ENCODE data around the gene FURIN. TPM values are rescaled to one million over a fixed set of nuclear protein-coding genes. Genes with fewer than 3 reads are reported as not detected.
A peak's percentile ranks its signal among the peaks of the same experiment; 100 is the strongest.

FURIN gene
- total RNA-seq, 2 experiments from 2014 or later = 86.0 to 86.5 TPM

DNA sequence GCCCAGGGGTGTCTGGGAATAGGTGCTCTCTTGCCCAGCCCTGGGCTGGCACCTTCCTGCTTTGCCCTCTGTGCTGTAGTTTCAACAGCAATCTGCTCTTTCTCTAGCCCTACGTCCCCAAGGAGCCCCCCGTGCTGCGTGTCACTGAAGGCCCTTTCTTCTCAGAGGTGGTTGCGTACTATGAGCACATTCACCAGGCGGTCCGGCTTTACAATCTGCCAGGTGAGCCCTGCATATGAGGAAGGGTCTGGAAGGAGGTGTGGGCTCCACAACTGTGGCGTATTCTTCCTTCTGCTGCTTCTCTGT, 44.3 kb downstream of the FURIN start:
- Mint-ChIP-seq H3K36me3 (ENCODE audit: low read depth) (peaks cover 67% of the 10 kb centered on the region), H3K27ac (no peak overlapping the region)
- POLR2A ChIA-PET = no interaction called here

DNA sequence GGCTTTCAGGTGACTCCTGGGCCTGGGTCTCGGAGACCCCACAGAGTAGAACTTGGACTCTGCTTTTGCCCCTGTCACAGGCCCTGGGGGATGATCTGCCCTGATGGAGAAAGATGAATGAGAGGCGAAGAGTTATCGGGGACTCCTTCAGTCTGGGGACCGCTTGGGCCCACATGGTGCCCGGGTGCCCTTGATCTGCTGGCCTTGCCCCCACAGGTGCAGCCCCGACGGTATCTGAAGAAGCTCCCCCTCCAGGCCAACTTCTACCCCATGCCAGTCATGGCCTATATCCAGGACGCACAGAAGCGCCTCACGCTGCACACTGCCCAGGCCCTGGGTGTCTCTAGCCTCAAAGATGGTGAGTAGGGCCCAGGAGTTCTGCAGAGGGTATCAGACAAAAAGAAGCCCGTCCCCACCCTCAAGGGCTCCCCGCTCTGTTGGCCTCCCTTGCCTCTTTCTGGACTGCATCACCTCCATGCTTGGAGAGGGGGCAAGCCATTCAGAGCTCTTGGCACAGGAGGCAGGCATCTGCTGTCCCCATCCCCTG, 45.1 kb downstream of the FURIN start:
- Mint-ChIP-seq H3K9me3 (ENCODE audit: insufficient read depth) (no peaks in the 10 kb centered on the region), H3K36me3 (ENCODE audit: low read depth) (peaks cover 69% of the 10 kb centered on the region), H3K27me3 (ENCODE audit: low read depth) (no peaks in the 10 kb centered on the region), H3K27ac (peak overlapping the region; percentile 52), H3K4me1 (ENCODE audit: low read depth) (no peaks in the 10 kb centered on the region), H3K4me3 (no peak overlapping the region)
- ChIA-PET CTCF (interaction anchor here (3.2 kb wide), 1 partner anchor 19 kb away, joined by 20 read pairs; the partner anchor contains the start of gene HDDC3), POLR2A (interaction anchor here (0.6 to 2.0 kb wide), 4 partner anchors 9 to 241 kb away, joined by 3 to 7 read pairs (median 4); no protein-coding TSS in a partner anchor)
- ATAC-seq (no peak), DNase-seq (no peak)

More for the DNA sequence above, 44.3 kb downstream of the FURIN start:
- H3K4me1 Mint-ChIP-seq (ENCODE audit: low read depth) = no peaks in the 10 kb centered on the region
- ATAC-seq = no peak
- no peaks in the 10 kb centered on the region for H3K9me3 Mint-ChIP-seq (ENCODE audit: insufficient read depth)
- H3K27me3 Mint-ChIP-seq (ENCODE audit: low read depth) = no peaks in the 10 kb centered on the region
- DNase-seq = no peak
- H3K4me3 Mint-ChIP-seq = no peak overlapping the region
- CTCF ChIA-PET = interaction anchor here (3.2 kb wide), 1 partner anchor 20 kb away, joined by 20 read pairs; the partner anchor contains the start of gene HDDC3

DNA sequence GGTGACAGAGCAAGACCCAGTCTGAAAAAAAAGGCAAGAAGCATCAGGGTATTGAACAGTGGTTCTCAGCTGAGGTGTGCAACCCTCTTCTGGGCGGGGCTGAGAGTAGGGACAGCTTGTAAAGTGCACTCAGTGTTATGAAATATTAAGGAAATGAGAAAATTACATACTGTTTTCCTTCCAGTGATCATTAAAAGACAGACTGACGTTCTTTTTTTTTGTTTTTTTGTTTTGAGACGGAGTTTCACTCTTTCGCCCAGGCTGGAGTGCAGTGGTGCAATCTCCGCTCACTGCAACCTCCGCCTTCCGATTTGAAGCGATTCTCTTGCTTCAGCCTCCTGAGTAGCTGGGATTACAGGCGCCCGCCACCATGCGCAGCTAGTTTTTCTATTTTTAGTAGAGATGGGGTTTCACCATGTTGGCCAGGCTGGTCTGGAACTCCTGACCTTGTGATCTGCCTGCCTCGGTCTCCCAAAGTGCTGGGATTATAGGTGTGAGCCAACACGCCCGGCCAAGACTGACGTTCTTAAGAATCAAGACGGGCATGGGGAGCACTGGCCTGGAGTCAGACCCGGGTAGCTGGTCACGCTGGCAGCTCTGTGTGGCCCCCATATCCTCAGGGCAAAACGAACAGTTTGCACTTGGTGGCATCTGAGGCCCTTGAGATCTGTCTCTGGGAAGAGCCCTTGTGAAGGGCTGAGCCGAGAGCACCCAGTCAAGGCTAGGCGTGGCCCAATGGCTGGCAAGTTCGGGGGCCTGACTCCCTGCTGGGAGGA, 46.1 kb downstream of the FURIN start:
- Mint-ChIP-seq H3K27me3 (ENCODE audit: low read depth) (no peaks in the 10 kb centered on the region), H3K4me1 (ENCODE audit: low read depth) (no peaks in the 10 kb centered on the region), H3K36me3 (ENCODE audit: low read depth) (peaks cover 68% of the 10 kb centered on the region), H3K4me3 (no peak overlapping the region), H3K27ac (peak overlapping the region; percentile 52), H3K9me3 (ENCODE audit: insufficient read depth) (no peaks in the 10 kb centered on the region)
- CTCF ChIA-PET = interaction anchor here (1.0 to 3.2 kb wide), 2 partner anchors 11 to 18 kb away, joined by 3 to 20 read pairs; partner anchors contain the start of genes HDDC3 and MAN2A2
- no peak for DNase-seq
- ATAC-seq = no peak
- POLR2A ChIA-PET = interaction anchor here (1.3 to 2.0 kb wide), 3 partner anchors 10 to 16 kb away, joined by 3 to 7 read pairs (median 5); no protein-coding TSS in a partner anchor

DNA sequence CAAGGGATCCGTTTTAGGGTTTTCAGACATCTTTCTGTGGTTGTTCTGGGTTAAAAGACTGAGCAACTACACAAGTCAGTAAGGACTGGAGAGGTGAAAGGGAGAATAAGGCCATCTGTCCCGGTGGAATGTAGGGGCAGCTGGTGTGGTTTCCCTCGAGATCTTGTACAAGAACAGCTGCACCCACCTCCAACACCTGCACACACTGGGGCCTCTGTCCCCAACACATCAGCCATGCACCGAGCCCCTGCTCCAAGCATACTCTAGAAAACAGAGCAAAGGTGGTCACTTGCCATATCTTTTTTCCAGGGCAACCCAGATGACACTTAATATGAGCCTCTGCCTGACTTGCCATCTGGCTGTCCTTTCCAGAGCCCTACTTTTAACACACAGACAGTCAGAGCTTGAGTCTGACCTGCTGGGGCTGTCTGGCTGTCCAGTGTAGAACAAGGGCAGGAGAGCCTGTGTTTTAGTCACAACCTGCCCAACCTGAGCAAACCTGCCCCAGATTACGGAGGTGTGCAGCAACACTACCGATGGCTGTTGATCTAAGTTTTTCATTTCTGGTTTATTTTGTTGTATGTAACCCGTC, 46.9 kb downstream of the FURIN start:
- no peak for DNase-seq
- Mint-ChIP-seq H3K27me3 (ENCODE audit: low read depth) (no peaks in the 10 kb centered on the region), H3K4me3 (no peak overlapping the region), H3K27ac (peak overlapping the region; percentile 69), H3K4me1 (ENCODE audit: low read depth) (no peaks in the 10 kb centered on the region), H3K36me3 (ENCODE audit: low read depth) (peaks cover 68% of the 10 kb centered on the region), H3K9me3 (ENCODE audit: insufficient read depth) (no peaks in the 10 kb centered on the region)
- no peak for ATAC-seq
- ChIA-PET POLR2A (interaction anchor here (0.6 kb wide), 1 partner anchor 714 kb away, joined by 5 read pairs; no protein-coding TSS in a partner anchor), CTCF (interaction anchor here (3.2 kb wide), 1 partner anchor 18 kb away, joined by 20 read pairs; the partner anchor contains the start of gene HDDC3)

DNA sequence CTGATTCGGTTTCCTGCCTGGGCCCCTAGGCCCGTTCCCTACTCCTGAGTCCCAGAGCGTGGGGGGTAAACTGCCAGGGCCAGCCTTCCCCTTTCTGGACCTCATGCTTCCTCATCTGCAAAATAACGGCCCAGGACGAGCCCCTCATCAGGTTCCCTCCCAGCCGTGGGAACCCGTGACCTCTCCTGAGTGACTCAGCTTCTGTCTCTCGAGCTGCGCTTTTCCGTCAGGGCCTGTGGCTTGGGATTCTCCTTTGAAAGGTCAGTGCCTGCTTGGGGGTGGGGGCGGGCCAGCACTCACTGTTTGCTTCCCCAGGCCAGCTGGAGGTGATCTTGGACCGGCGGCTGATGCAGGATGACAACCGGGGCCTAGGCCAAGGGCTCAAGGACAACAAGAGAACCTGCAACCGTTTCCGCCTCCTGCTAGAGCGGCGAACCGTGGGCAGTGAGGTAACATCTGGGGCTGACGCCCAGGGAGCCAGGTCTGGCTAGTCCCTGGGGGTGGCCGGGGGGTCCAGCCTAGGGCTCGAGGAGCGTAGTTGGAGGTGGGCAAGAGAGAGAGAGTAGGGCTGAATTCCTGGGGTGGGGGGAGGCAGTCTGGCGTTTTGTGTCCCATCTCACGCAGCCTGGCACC, 47.5 kb downstream of the FURIN start:
- H3K4me1 Mint-ChIP-seq (ENCODE audit: low read depth) = no peaks in the 10 kb centered on the region
- no peak for ATAC-seq
- no peak overlapping the region for H3K27ac Mint-ChIP-seq
- no peak overlapping the region for H3K4me3 Mint-ChIP-seq
- DNase-seq = no peak
- POLR2A ChIA-PET = interaction anchor here (0.6 kb wide), 1 partner anchor 714 kb away, joined by 5 read pairs; no protein-coding TSS in a partner anchor
- no peaks in the 10 kb centered on the region for H3K9me3 Mint-ChIP-seq (ENCODE audit: insufficient read depth)
- CTCF ChIA-PET = interaction anchor here (3.2 kb wide), 1 partner anchor 17 kb away, joined by 20 read pairs; the partner anchor contains the start of gene HDDC3
- H3K27me3 Mint-ChIP-seq (ENCODE audit: low read depth) = no peaks in the 10 kb centered on the region
- peaks cover 72% of the 10 kb centered on the region for H3K36me3 Mint-ChIP-seq (ENCODE audit: low read depth)

DNA sequence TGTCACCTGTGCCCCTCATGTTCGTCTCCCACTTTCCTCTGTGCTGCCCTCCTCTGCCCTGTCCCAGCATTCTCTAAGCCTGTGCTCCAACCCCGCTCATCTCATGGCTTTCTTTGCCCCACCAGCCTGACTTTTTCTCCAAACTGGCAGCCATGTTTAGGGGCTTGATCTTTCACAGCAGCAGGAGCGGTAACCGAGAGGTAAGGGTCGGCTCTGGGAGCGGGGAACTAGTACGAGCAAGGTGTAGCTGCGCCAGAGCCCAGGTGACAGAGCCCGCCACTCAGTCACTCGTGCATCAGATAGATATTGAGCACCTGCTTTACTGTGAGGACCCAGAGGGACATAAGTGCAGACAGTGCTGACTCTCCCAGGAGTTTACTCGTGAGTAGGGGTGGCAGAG, 48.1 kb downstream of the FURIN start:
- DNase-seq (no peak), ATAC-seq (no peak)
- Mint-ChIP-seq H3K4me1 (ENCODE audit: low read depth) (no peaks in the 10 kb centered on the region), H3K4me3 (no peak overlapping the region), H3K27me3 (ENCODE audit: low read depth) (no peaks in the 10 kb centered on the region), H3K27ac (no peak overlapping the region), H3K36me3 (ENCODE audit: low read depth) (peaks cover 75% of the 10 kb centered on the region), H3K9me3 (ENCODE audit: insufficient read depth) (no peaks in the 10 kb centered on the region)
- ChIA-PET POLR2A (no interaction called here), CTCF (no interaction called here)

DNA sequence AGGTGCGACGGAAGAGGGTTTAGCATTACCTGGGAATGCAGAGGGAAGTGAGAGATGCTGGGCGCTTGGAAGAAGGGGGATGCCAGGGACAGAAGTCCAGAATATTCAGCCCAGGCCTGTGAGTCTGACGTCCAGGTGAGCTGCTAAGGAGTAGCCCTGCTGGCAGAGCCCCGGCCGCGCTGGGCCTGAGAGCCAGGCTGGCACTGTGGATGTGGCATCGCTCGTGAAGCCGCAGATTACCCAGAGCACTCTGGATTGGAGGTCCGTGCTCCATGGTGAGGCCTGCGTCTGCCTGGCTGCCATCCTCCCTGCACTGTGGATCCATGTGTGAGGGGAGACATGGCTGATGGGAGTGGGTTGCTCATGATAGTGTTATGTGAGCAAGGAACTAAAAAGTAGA, 49.2 kb downstream of the FURIN start:
- ATAC-seq (no peak), DNase-seq (no peak)
- Mint-ChIP-seq H3K4me1 (ENCODE audit: low read depth) (no peaks in the 10 kb centered on the region), H3K27me3 (ENCODE audit: low read depth) (no peaks in the 10 kb centered on the region), H3K9me3 (ENCODE audit: insufficient read depth) (no peaks in the 10 kb centered on the region), H3K27ac (no peak overlapping the region), H3K4me3 (no peak overlapping the region), H3K36me3 (ENCODE audit: low read depth) (peaks cover 80% of the 10 kb centered on the region)
- POLR2A ChIA-PET = no interaction called here
- CTCF ChIA-PET = interaction anchor here (2.0 kb wide), 1 partner anchor 13 kb away, joined by 5 read pairs; no protein-coding TSS in a partner anchor

DNA sequence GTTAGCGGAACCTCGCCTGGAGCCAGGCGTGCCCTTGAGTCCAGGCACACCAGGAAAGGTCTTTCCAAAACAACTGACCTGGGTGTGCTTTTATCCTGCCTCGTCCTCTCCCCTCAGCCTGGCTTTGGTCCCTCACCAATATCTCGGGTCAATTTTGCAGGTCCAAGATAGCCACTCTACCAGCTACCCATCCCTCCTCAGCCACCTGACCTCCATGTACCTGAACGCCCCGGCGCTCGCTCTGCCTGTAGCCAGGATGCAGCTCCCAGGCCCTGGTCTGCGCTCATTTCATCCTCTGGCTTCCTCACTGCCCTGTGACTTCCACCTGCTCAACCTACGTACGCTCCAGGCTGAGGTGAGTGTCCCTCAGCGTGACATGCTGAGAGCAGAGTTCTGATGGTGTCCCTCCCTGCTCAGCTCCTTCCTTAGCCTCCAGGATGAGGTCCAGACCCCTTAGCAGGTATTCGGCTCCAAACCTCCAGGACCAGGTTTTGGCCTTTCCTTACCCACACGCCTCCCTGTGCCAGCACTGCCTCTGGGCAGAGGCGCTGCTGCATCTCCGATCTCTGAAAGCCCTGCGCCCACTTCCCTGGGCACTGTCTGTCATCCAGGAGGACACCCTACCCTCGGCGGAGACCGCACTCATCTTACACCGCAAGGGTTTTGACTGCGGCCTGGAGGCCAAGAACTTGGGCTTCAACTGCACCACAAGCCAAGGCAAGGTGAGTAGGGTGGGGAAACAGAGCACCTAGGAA, 49.8 kb downstream of the FURIN start:
- ChIA-PET POLR2A (interaction anchor here (0.6 kb wide), 1 partner anchor 16 kb away, joined by 3 read pairs; no protein-coding TSS in a partner anchor), CTCF (interaction anchor here (1.1 to 2.0 kb wide), 2 partner anchors 14 kb away, joined by 5 to 9 read pairs; partner anchors contain the start of gene HDDC3)
- peaks cover 76% of the 10 kb centered on the region for H3K36me3 Mint-ChIP-seq (ENCODE audit: low read depth)
- DNase-seq (no peak), ATAC-seq (no peak)
- no peak overlapping the region for H3K27ac Mint-ChIP-seq
- H3K4me3 Mint-ChIP-seq = no peak overlapping the region
- no peaks in the 10 kb centered on the region for H3K27me3 Mint-ChIP-seq (ENCODE audit: low read depth)
- H3K4me1 Mint-ChIP-seq (ENCODE audit: low read depth) = peaks cover 3% of the 10 kb centered on the region
- H3K9me3 Mint-ChIP-seq (ENCODE audit: insufficient read depth) = no peaks in the 10 kb centered on the region

DNA sequence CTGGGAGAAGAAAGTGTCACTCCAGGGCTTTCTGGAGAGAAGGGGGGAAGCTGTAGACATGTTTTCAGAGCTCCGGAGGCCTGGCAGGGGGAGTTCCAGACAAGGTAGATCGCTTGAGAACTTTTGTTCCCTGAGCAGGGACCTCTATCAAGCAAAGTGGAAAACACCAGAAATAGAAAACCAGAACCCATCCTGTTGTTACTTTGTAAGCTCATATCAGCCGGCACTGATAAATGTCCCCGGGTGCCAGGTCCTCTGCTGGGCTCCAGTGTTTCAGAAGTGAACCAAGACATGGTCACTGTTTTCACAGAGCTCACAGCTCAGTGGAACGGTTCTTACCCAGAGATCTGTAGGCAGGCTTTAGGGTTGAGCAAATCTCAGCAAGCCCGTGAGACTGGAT, 50.4 kb downstream of the FURIN start:
- Mint-ChIP-seq H3K4me3 (no peak overlapping the region), H3K27ac (no peak overlapping the region), H3K27me3 (ENCODE audit: low read depth) (no peaks in the 10 kb centered on the region), H3K4me1 (ENCODE audit: low read depth) (peaks cover 5% of the 10 kb centered on the region), H3K36me3 (ENCODE audit: low read depth) (peaks cover 74% of the 10 kb centered on the region), H3K9me3 (ENCODE audit: insufficient read depth) (no peaks in the 10 kb centered on the region)
- DNase-seq = no peak
- ChIA-PET CTCF (interaction anchor here (1.1 to 2.0 kb wide), 2 partner anchors 13 to 14 kb away, joined by 5 to 9 read pairs; partner anchors contain the start of gene HDDC3), POLR2A (interaction anchor here (0.6 kb wide), 2 partner anchors 13 to 17 kb away, joined by 3 read pairs; no protein-coding TSS in a partner anchor)
- ATAC-seq = no peak

DNA sequence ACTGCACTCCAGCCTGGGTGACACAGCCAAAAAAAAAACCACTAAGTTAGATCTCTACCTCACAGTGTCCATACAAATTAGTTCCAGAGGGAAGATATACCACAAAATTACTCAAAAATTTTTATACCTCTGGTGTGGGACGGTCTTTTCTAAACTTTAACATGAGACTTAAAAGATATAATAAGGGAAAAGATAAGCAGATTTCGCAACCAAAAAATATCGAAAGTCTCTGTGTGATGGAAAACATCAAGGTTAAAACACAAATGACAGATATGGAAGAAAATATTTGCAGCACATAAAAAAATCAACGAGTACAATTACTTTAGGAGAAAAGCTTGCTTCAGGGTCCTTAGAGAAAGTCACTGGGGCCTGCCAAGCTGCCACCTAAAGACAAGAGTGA, 53.5 kb downstream of the FURIN start:
- no peak for ATAC-seq
- no peak for DNase-seq
- Mint-ChIP-seq H3K4me3 (no peak overlapping the region), H3K9me3 (ENCODE audit: insufficient read depth) (no peaks in the 10 kb centered on the region), H3K36me3 (ENCODE audit: low read depth) (peaks cover 56% of the 10 kb centered on the region), H3K27me3 (ENCODE audit: low read depth) (no peaks in the 10 kb centered on the region), H3K4me1 (ENCODE audit: low read depth) (peaks cover 13% of the 10 kb centered on the region), H3K27ac (no peak overlapping the region)
- ChIA-PET CTCF (interaction anchor here (1.0 to 3.9 kb wide), 3 partner anchors 11 to 33 kb away, joined by 4 to 34 read pairs (median 4); partner anchors contain the start of genes HDDC3, MAN2A2 and RCCD1), POLR2A (no interaction called here)
